Stimulated activated CD4-positive, alpha-beta T cell treated with anti-CD3 and anti-CD28 coated beads, Interleukin-1b, Interleukin-23, amount 100 ng/mL, for 48 hours (primary cell): Measurements from ENCODE around the gene BANF2.
"Not testable (repeated sequence)": the region's sequence is repeated elsewhere in the genome, so short reads cannot be mapped to it uniquely, and the experiment has no call there.

Experiments used
- DNase-seq: peaks from one replicate; pipeline ENCODE4 v3.0.0-alpha.2; 2020

BANF2 gene

DNA sequence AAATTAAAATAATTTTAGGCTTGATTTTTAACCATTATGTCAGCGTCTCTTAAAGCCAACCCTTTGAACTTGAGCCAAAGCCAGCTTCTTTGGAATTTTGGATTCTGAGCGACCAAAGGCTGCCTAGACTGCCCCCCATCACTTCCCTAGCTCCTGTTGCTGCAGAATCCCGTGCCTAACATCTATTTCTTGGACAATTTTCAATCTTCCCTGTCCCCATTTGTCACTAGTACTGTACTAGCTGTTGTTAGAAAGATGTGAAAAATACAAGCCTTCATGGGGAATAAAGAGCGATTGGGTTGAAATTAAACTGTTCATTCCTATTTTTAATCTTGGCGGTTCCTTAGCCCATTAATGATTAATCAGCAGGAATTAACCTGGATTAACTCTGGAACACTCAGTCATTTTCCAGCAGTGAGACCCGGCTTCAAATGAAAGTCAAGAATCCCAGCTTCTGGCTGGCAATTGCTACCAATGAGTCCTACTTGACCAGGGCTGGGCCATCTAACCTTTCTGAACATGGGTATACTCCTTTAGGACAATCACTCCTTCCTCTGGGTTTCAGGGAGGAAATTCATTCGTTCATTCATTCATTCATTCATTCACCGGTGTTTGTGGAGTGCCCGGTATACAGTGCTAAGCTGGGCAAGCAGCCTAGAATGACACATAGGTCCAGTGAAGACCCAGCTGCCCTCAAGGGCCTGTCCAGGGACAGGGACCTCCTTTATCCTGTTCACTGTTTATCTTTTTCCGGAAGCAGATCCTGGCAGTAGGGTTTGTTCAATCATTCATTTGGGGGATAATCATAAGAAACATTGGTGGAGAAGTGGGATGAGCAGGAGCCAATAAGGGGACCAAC, 16.3 kb upstream of the BANF2 start:
- no peak for DNase-seq

GRCh38 chr20:17684077-17684888, 15.5 kb upstream of the BANF2 start:
- no peak for DNase-seq

DNA sequence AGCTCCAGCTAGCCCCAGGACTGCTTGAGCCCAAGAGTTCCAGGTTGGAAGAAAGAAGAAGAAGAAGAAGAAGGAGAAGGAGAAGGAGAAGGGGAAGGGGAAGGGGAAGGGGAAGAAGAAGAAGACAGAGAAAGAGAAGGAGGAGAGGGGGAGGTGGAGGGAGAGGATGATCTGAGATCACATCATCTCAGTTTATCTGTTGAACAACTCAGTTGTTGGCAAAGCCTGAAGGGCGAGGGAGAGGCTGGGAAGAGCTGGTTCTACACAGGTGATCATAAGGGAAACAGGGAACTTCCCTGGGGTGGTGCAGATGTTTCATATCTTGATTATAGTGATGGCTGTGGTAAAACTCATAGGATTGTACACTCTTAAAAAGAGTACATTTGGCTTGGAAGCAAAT, 14.6 kb upstream of the BANF2 start:
- no peak for DNase-seq

DNA sequence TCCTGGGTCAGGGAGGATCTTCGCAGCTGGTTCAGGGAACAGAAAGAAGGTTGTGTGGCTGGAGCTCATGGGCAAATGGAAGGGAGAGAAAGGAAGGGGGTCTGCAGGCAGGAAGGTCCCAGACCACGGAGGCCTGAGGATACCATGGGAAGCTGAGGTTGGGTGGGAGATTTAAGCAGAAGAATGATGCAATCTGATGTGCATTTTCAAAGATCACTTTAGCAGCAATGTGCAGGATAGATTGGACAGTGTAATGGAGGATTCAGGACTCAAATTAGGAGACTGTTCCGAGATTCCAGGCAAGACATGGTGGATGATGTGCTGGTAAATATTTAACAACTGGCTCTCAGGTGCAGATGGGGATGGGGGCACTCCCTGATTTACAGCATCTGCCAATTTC, 12.0 kb upstream of the BANF2 start:
- no peak for DNase-seq

GRCh38 chr20:17688965-17689364, 10.8 kb upstream of the BANF2 start:
- no peak for DNase-seq

DNA sequence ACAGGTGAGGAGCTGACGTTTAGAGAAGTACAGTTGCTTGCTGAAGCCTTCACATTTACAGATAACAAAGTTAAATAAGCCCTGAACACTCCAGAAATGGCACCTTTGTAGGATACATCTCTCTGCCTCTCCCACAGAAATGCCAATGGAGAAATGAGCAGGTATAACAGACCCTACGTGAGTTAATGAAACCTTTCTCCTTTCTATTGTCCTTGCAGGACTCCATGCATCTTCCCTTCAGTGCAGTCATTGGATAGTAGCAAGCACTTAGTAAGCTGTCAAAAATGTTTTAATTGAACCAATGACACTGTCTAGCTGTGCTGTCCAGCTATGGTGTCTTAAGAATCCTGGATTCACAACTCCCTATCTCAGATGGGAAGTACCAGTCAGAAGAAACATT, 9.6 kb upstream of the BANF2 start:
- DNase-seq, result no peak

GRCh38 chr20:17691758-17692157, 8.0 kb upstream of the BANF2 start:
- no peak for DNase-seq

- no peak for DNase-seq
Measured at GRCh38 chr20:17693444-17694001, 6.2 kb upstream of the BANF2 start.

DNA sequence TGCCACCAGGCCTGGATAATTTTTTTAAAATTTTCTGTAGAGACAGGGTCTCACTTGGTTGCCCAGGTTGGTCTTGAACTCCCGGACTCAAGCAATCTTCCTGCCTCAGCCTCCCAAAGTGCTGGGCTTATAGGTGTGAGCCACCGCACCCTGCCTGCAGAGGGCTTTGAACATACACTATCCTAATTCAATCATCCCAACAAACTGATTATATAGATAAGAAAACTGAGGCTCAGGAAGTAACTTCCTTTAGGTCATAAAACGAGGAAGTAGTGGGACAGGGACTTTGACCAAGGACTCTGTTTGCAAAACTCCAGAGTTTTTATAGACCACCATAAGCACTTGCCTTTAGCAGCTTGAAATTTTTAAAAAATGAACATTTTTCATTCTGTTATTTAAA, 5.0 kb upstream of the BANF2 start:
- DNase-seq, result no peak

- DNase-seq, result no peak
Measured at GRCh38 chr20:17696287-17696686, 3.5 kb upstream of the BANF2 start.

DNA sequence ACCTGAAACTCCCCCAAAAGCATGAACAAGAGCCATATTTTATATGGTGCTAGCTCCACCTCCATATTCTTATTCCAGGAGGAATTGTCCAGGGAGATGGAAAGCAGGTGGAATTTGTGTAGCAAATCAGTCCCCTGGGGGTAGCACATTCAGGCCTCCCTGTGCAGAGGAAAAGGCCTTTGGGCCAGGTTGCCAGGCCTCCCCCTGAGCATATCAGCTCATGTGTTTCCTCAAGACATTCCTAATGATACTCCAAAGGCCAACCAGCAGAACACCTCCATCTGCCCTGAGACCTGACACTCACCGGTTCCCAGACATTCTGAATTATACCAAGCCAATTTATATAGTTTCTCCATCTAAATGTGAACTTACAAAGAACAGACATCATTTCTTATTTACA, 2.6 kb upstream of the BANF2 start:
- DNase-seq, result no peak

GRCh38 chr20:17698384-17698783, 1.4 kb upstream of the BANF2 start:
- no peak for DNase-seq

DNA sequence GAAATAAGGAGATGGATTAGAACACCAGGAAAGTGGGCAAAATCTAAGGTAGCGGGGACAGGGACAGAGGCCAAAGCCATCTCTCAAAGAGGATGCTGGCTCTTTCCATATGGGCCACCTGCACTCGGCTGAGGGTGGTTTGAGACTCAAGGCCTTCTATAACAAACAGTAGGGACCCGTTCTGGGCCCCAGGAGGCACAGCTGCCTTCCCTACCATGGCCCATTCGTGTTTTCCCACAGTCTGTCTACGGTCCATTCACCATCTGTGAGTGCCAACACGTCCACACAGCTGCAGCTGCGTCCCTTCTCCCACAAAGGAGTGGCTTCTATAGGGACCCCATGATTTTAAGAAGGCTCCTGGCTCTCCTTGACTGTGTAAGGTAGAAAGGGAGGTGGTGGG, 871 bp downstream of the BANF2 start:
- no peak for DNase-seq

DNA sequence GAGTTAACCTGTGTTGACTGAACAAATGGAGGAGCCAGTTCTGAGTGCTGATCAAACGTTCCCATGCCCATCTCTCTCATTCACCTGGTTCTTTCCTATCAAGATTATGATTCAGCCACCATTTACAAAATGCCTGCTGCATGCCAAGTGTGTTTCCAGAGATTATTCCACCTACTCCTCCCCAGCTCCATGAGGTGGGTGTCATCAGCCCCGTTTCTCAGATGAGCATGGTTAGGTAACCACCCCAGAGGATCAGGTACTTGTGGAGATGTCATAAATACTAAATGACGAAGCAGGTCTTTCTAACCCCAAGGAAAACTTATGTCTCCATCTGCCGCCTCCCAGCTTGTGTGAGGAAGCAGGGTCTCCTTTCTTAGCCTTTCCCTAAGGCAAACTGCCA, 2.1 kb downstream of the BANF2 start:
- no peak for DNase-seq

DNA sequence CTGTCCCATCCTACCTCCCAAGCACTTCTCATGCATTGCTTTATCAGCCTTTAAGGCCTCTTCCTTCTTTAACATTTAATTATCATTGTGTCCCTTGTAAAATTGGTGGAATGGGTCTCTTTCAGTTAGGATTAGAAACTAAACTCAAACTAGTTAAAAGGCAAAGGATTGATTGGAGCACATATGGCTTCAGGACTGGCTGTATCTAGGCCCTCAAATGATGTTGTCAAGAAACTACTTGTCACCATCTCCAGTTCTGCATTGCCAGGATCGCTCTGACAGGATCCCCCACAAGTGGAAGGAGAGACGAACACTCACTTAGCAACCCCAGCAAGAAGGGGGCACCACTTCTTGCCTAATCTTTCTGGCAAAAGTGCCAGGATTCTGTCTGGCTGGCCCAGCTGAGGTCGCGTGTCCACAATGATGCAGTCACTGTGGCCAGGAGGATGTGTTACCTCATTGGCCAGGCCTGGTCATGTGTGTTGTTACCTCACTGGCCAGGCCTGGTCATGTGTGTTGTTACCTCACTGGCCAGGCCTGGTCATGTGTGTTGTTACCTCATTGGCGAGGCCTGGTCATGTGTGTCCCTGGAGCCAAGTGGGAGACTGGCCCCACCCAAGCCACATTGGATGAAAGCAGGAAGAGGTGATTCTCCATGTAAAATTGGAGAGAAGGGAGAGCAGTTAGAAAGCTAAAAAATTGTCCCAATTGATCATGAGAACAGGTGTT, 5.0 kb downstream of the BANF2 start:
- DNase-seq, result no peak

DNA sequence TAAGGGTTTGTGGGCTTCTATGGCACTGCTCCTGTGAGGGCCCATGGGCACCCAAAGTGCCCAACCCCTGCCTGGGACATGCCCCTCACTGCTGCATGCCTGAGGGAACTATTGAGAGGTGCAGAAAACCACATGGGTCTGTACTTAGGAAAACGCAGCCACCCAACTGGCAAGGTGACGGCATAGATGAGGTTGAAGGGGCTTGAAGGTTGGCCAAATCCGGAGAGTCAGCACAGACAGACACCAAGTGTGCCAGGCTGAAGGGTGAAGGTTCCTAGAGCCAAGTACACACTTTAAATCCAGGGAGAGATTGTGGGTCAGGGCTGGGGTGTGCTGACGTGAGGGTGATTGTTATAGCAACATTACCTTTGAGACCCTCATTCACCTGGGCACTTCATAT, 6.2 kb downstream of the BANF2 start:
- no peak for DNase-seq

DNA sequence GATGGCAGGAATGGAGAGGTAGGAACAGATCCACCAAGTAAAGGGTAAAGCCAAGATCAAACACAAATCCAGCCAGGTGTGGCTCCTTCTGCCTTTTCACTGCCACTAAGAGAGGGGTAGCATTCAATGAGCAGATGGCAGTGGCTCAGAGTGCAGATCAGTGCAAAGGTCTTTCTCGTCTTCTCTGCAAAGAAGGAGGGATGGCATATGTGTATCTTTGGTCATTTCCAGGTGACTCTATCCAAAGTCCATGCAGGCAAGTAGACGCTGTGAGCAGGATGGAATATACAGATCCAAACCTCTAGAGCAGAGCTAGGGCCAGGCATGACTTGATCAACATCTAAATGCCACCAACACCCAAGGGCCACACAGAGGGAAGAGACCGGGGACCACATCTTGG, 6.9 kb downstream of the BANF2 start:
- DNase-seq, result no peak

- not testable (repeated sequence) for DNase-seq
Measured at GRCh38 chr20:17707951-17708350, 8.2 kb downstream of the BANF2 start.

GRCh38 chr20:17708675-17709360, 9.1 kb downstream of the BANF2 start:
- no peak for DNase-seq

GRCh38 chr20:17709361-17710293, 9.9 kb downstream of the BANF2 start:
- no peak for DNase-seq
